HEK293 (cell line): ENCODE results near the gene SRRM5.

Experiments
- BCL11B ChIP-seq: fragments of 450-650 bp; formaldehyde crosslinking; IDR thresholded peaks from 2 replicates; pipeline ENCODE4 v1.5.1; 2016; ENCODE audit warnings: low read depth, missing biosample characterization, missing genetic modification characterization
- CTCF ChIP-seq: fragments of 450-650 bp; formaldehyde crosslinking; IDR thresholded peaks from 2 replicates; pipeline ENCODE4 v1.5.1; 2016; ENCODE audit warnings: missing biosample characterization, missing genetic modification characterization
- KLF7 ChIP-seq: fragments of 450-650 bp; formaldehyde crosslinking; IDR thresholded peaks from 2 replicates; pipeline ENCODE4 v1.5.1; 2016; ENCODE audit warnings: missing biosample characterization, missing genetic modification characterization, borderline replicate concordance
- OSR2 ChIP-seq: fragments of 450-650 bp; formaldehyde crosslinking; IDR thresholded peaks from 2 replicates; pipeline ENCODE4 v1.5.1; 2016; ENCODE audit warnings: missing biosample characterization, missing genetic modification characterization
- REST ChIP-seq: fragments of 450-650 bp; formaldehyde crosslinking; IDR thresholded peaks from 2 replicates; pipeline ENCODE4 v1.5.1; 2016; ENCODE audit warnings: missing biosample characterization, missing genetic modification characterization
- YY1 ChIP-seq: fragments of 450-650 bp; formaldehyde crosslinking; IDR thresholded peaks from 2 replicates; pipeline ENCODE4 v1.5.1; 2018; ENCODE audit warnings: missing biosample characterization, missing genetic modification characterization
- ZBTB20 ChIP-seq: fragments of 450-650 bp; formaldehyde crosslinking; IDR thresholded peaks from 2 replicates; pipeline ENCODE4 v1.5.1; 2016; ENCODE audit warnings: missing biosample characterization, missing genetic modification characterization
- ZBTB48 ChIP-seq: fragments of 450-650 bp; formaldehyde crosslinking; IDR thresholded peaks from 2 replicates; pipeline ENCODE4 v1.5.1; 2016; ENCODE audit warnings: missing biosample characterization, missing genetic modification characterization
- ZBTB6 ChIP-seq: fragments of 450-650 bp; formaldehyde crosslinking; IDR thresholded peaks from 2 replicates; pipeline ENCODE4 v1.5.1; 2017; ENCODE audit warnings: missing biosample characterization, missing genetic modification characterization
- ZBTB8A ChIP-seq: fragments of 450-650 bp; formaldehyde crosslinking; IDR thresholded peaks from 2 replicates; pipeline ENCODE4 v1.5.1; 2016; ENCODE audit warnings: missing biosample characterization, missing genetic modification characterization
- ZFP69B ChIP-seq: fragments of 450-650 bp; formaldehyde crosslinking; IDR thresholded peaks from 2 replicates; pipeline ENCODE4 v1.5.1; 2016; ENCODE audit warnings: missing biosample characterization, missing genetic modification characterization
- ZNF138 ChIP-seq: fragments of 450-650 bp; formaldehyde crosslinking; IDR thresholded peaks from 2 replicates; pipeline ENCODE4 v1.5.1; 2016; ENCODE audit warnings: missing biosample characterization, missing genetic modification characterization, borderline replicate concordance
- ZNF140 ChIP-seq: fragments of 450-650 bp; formaldehyde crosslinking; IDR thresholded peaks from 2 replicates; pipeline ENCODE4 v1.5.1; 2016; ENCODE audit warnings: missing biosample characterization, missing genetic modification characterization
- ZNF148 ChIP-seq: fragments of 450-650 bp; formaldehyde crosslinking; IDR thresholded peaks from 2 replicates; pipeline ENCODE4 v1.5.0; 2017; ENCODE audit warnings: missing biosample characterization, missing genetic modification characterization, borderline replicate concordance
- ZNF184 ChIP-seq: fragments of 450-650 bp; IDR thresholded peaks from 2 replicates; pipeline ENCODE4 v1.5.1; 2018; ENCODE audit warnings: missing biosample characterization, mild to moderate bottlenecking, missing genetic modification characterization
- ZNF24 ChIP-seq: fragments of 450-650 bp; formaldehyde crosslinking; IDR thresholded peaks from 2 replicates; pipeline ENCODE4 v1.5.1; 2016; ENCODE audit warnings: missing biosample characterization, missing genetic modification characterization
- ZNF280C ChIP-seq: fragments of 450-650 bp; formaldehyde crosslinking; IDR thresholded peaks from 2 replicates; pipeline ENCODE4 v1.5.1; 2016; ENCODE audit warnings: missing biosample characterization, missing genetic modification characterization
- ZNF302 ChIP-seq: fragments of 450-650 bp; formaldehyde crosslinking; IDR thresholded peaks from 2 replicates; pipeline ENCODE4 v1.5.1; 2016; ENCODE audit warnings: missing biosample characterization, missing genetic modification characterization, low read depth
- ZNF366 ChIP-seq: fragments of 450-650 bp; formaldehyde crosslinking; conservative IDR thresholded peaks from 2 replicates; pipeline ENCODE4 v1.5.1; 2016; ENCODE audit warnings: missing biosample characterization, missing genetic modification characterization
- ZNF404 ChIP-seq: fragments of 450-650 bp; formaldehyde crosslinking; IDR thresholded peaks from 2 replicates; pipeline ENCODE4 v1.5.1; 2017; ENCODE audit warnings: missing biosample characterization, missing genetic modification characterization
- ZNF529 ChIP-seq: fragments of 450-650 bp; formaldehyde crosslinking; IDR thresholded peaks from 2 replicates; pipeline ENCODE4 v1.5.1; 2017; ENCODE audit warnings: missing genetic modification characterization, missing biosample characterization; ENCODE audit not compliant: insufficient replicate concordance
- ZNF580 ChIP-seq: fragments of 450-650 bp; formaldehyde crosslinking; IDR thresholded peaks from 2 replicates; pipeline ENCODE4 v1.5.1; 2016; ENCODE audit warnings: missing biosample characterization, missing genetic modification characterization
- ZNF596 ChIP-seq: fragments of 450-650 bp; IDR thresholded peaks from 2 replicates; pipeline ENCODE4 v1.5.0; 2018; ENCODE audit warnings: missing biosample characterization, mild to moderate bottlenecking, missing genetic modification characterization, moderate library complexity
- ZNF645 ChIP-seq: fragments of 450-650 bp; formaldehyde crosslinking; IDR thresholded peaks from 2 replicates; pipeline ENCODE4; 2016; ENCODE audit warnings: missing biosample characterization, missing genetic modification characterization
- ZNF792 ChIP-seq: fragments of 450-650 bp; formaldehyde crosslinking; IDR thresholded peaks from 2 replicates; pipeline ENCODE4 v1.5.1; 2016; ENCODE audit warnings: missing biosample characterization, missing genetic modification characterization

The SRRM5 gene

GRCh38 chr19:43639519-43640423, 27.9 kb downstream of the SRRM5 start, which contains the start of gene CADM4 (continued):
- TF ChIP-seq ZBTB6, result peak; percentile 50; the same call in 1 of the 2 replicates
- TF ChIP-seq REST (tag by site-specific recombination), result no peak
- peak; percentile 88; the same call in 1 of the 2 replicates for TF ChIP-seq ZNF280C (tag by site-specific recombination)
- TF ChIP-seq ZNF148 (tag by site-specific recombination), result peak; percentile 85; the same call in 1 of the 2 replicates
- TF ChIP-seq ZNF138 (tag by site-specific recombination), result no peak
- peak; percentile 96 for TF ChIP-seq ZFP69B (tag by site-specific recombination)
- TF ChIP-seq ZNF302 (tag by site-specific recombination), result 0 out of 2 replicates have a peak, but pooled peaks have one; percentile 7
- peak; percentile 66; the same call in 1 of the 2 replicates for TF ChIP-seq ZBTB8A
- peak; percentile 79; the same call in 1 of the 2 replicates for TF ChIP-seq ZBTB20
- TF ChIP-seq ZNF580, result peak; percentile 92
- peak; percentile 63; the same call in 1 of the 2 replicates for TF ChIP-seq BCL11B
- TF ChIP-seq YY1 (tag by site-specific recombination), result no peak; the same call in 1 of the 2 replicates
- TF ChIP-seq ZNF645, result peak; percentile 94
- peak; percentile 83 for TF ChIP-seq ZNF366
- TF ChIP-seq KLF7 (tag by site-specific recombination), result peak; percentile 91; the same call in 1 of the 2 replicates
- no peak for TF ChIP-seq ZNF529 (tag by site-specific recombination)
- peak; percentile 97 for TF ChIP-seq ZBTB48
- no peak for TF ChIP-seq ZNF184 (tag by site-specific recombination)
- peak; percentile 96 for TF ChIP-seq ZNF792 (tag by site-specific recombination)
- 0 out of 2 replicates have a peak, but pooled peaks have one; percentile 43 for TF ChIP-seq ZNF140 (tag by site-specific recombination)
- peak; percentile 61 for TF ChIP-seq CTCF
- peak; percentile 25; the same call in 1 of the 2 replicates for TF ChIP-seq OSR2 (tag by site-specific recombination)
- no peak for TF ChIP-seq ZNF404 (tag by site-specific recombination)
- 0 out of 2 replicates have a peak, but pooled peaks have one; percentile 58 for TF ChIP-seq ZNF24 (tag by site-specific recombination)
- TF ChIP-seq ZNF596, result peak; percentile 50; the same call in 1 of the 2 replicates
